Epithelial cell of prostate (primary cell): ENCODE measurements around the gene HLA-DQA1.

Source experiments
- DNase-seq: peaks from one replicate; pipeline ENCODE4 v3.0.0-alpha.2; 2011; ENCODE audit warnings: low read depth, low spot score
- H3K27ac ChIP-seq: fragments of 450-650 bp; 2 replicates; pipeline ENCODE4 v1.5.1; 2017; ENCODE audit warnings: mild to moderate bottlenecking

HLA-DQA1 gene

DNA sequence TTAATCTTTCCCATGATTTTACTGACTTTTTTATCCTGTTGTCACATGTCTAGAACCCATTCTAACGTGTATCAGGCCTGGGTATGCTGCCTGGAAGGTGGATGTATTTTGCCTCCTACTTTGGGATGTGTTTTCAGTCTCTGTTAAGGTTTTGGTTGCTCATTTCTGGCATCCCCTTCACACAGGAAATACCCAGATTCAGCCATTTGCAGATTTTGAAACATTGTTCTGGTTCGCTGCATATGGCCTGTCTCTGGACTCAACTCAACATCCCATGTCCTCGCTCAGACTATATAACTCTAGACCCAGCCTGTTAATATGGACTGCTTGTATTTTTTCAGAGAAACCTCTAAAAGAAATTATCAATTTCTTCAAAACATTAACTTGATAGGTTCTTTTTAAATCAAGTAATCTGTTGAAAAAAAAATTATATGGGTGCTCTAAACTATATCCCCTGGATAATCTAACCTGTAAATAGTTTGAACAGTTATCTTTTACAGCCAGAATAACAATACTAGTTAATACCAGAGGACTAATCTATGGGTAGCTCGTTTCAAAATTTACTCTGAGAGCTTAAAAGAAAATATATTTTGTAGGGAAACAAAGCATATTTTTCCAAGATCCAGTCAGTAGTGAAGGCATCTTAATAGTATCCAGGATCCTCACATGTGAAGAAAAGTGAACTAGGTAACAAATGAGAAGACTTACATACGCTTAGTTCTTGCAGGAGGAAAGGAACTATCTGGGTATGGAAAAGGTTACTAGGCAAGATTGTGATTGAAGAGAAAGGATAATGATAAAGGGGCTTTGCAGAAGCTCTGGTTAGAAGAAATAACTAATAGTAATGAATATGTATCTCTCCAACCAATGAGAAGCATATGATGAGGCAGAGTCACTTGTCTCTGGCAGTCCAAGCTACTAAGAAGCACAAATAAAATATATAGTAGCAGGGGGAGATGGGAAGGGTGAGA, 52.6 kb downstream of the HLA-DQA1 start:
- no peak overlapping the region for H3K27ac ChIP-seq
- DNase-seq = no peak

DNA sequence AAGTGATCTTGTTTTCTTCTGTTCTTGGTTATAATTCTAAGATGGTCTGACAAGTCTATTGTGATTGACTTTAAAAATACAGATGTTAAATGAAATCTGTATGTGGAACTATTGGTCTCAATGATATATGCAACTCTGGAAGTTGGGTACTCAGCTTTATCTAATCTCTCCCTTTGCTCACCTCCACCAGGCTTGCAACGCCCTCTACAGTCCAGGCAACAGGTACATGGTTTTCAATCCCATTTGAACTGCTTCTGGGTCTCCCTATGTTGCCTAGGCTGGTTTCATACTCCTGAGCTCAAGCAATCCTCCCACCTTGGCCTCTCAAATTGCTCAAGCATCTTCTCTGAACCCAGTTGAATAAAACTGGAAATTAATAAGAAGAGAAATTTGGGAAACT, 54.8 kb downstream of the HLA-DQA1 start:
- no peak overlapping the region for H3K27ac ChIP-seq
- no peak for DNase-seq
